IMR-90 (cell line): Measurements from ENCODE around the gene OR13C2. TPM values are rescaled to one million over a fixed set of nuclear protein-coding genes. Genes with fewer than 3 reads are reported as not detected.

ENCODE experiments used
- polyA plus RNA-seq, 3 experiments: library from polyadenylated mRNA; depleted of rRNA; stranded (reverse); fragments of >200 nt; gene quantifications; 2 replicates each; pipeline ENCODE4 v1.2.3, GENCODE V29; 2012; ENCODE audit warnings: low replicate concordance in 1 of 3
- total RNA-seq: library from RNA; depleted of rRNA; stranded (reverse); fragments of >200 nt; gene quantifications from 2 replicates; pipeline ENCODE4 v1.2.3, GENCODE V29; 2012; rRNA removed

OR13C2 gene
- total and polyA plus RNA-seq, 2 of the 4 experiments (the other 2 are of a cell fraction): not detected

Other genes with a start within 250 kb of the OR13C2 start
- gene OR13F1, start 101.4 kb downstream of the OR13C2 start, total RNA-seq: not detected in 2 replicates
- gene OR13F1, start 101.4 kb downstream of the OR13C2 start, polyA plus RNA-seq (2012; rRNA removed): not detected in 2 replicates
- gene OR13C4, start 78.4 kb downstream of the OR13C2 start, total RNA-seq: not detected in 2 replicates
- gene OR13C4, start 78.4 kb downstream of the OR13C2 start, polyA plus RNA-seq (2012; rRNA removed): not detected in 2 replicates
- not detected in 2 replicates for gene OR13C3, start 68.8 kb downstream of the OR13C2 start, total RNA-seq
- gene OR13C3, start 68.8 kb downstream of the OR13C2 start, polyA plus RNA-seq (2012; rRNA removed): not detected in 2 replicates
- not detected in 2 replicates for gene OR13C8, start 36.5 kb downstream of the OR13C2 start, total RNA-seq
- gene OR13C8, start 36.5 kb downstream of the OR13C2 start, polyA plus RNA-seq (2012; rRNA removed): not detected in 2 replicates
- gene OR13C5, start 6.2 kb downstream of the OR13C2 start, total RNA-seq: not detected in 2 replicates
- gene OR13C5, start 6.2 kb downstream of the OR13C2 start, polyA plus RNA-seq (2012; rRNA removed): not detected in 2 replicates
- not detected in 2 replicates for gene OR13C9, start 12.6 kb upstream of the OR13C2 start, total RNA-seq
- gene OR13C9, start 12.6 kb upstream of the OR13C2 start, polyA plus RNA-seq (2012; rRNA removed): not detected in 2 replicates
- gene OR13D1, start 88.9 kb upstream of the OR13C2 start, total RNA-seq: not detected in 2 replicates
- not detected in 2 replicates for gene OR13D1, start 88.9 kb upstream of the OR13C2 start, polyA plus RNA-seq (2012; rRNA removed)
- 32.1 and 40.0 TPM in 2 replicates for gene NIPSNAP3A, start 142.1 kb upstream of the OR13C2 start, total RNA-seq
- gene NIPSNAP3A, start 142.1 kb upstream of the OR13C2 start, polyA plus RNA-seq (2012; rRNA removed): 16.2 and 21.4 TPM in 2 replicates
- 0.18 and 0.28 TPM in 2 replicates for gene NIPSNAP3B, start 158.5 kb upstream of the OR13C2 start, total RNA-seq
- 0.24 and 0.33 TPM in 2 replicates for gene NIPSNAP3B, start 158.5 kb upstream of the OR13C2 start, polyA plus RNA-seq (2012; rRNA removed)